ENCODE results near the gene NUSAP1. TPM values are rescaled to one million over a fixed set of nuclear protein-coding genes. Genes with fewer than 3 reads are reported as not detected.
A peak's percentile ranks its signal among the peaks of the same experiment; 100 is the strongest.

NUSAP1 gene
- total RNA-seq, 1 experiment from 2014 or later, result 158 TPM

DNA sequence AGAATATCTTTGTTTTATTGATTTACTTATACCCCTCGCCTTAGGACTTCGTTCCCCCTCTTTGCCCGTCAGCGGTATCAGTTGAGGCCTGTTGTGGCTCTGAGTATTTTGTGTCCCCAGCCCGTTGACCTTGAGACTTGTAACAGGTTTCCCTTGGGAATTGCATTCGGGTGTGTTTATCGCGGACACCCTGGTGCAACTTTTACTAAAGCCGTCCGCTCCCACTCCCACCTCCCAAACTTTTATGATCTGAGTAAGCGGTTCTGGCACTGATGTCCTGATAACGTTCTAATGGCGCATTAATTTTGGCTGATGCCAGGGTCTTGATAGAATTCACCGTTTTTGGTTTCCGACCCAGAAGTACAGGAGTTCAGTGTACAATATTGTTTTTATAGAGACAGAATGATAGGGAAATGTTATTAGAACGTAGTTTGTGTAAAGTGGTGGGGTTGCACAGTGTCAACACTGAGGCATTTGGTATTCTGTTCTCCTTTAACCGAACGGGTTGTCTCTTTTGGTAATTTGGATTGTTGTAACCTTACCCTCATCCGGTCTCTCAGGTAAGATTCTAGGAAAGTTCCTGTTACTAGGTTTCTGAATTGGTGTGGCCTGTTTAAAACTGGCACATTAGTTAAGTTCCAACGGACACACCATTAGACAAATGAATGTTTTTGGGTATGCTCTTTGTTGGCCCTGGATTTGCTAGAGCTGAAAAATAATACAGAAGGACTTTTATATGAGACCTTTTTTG, 48.1 kb upstream of the NUSAP1 start:
- Histone ChIP-seq H3K27ac (ENCODE audit: insufficient read length, low read depth, low read length) (peak overlapping the region; percentile 37), H4K5ac (ENCODE audit: insufficient read length, low read depth, low read length) (no peak overlapping the region), H3K56ac (ENCODE audit: insufficient read length, low read depth, low read length) (peak overlapping the region; percentile 86), H3K79me1 (ENCODE audit: insufficient read depth, low read depth, low read length, poor library complexity, severe bottlenecking) (peaks cover 7% of the 10 kb centered on the region), H3K4ac (ENCODE audit: low read depth, low read length) (peak overlapping the region; percentile 34; the same call in 1 of the 2 replicates), H3T11ph (ENCODE audit: low read length) (no peak overlapping the region), H2AFZ (ENCODE audit: low read length) (no peak overlapping the region), H3K79me2 (ENCODE audit: insufficient read depth, low read length) (peaks cover 8% of the 10 kb centered on the region; the same call in 1 of the 2 replicates), H3K4me2 (ENCODE audit: insufficient read depth, insufficient read length, low read length) (peak overlapping the region; percentile 88), H2BK15ac (ENCODE audit: low read depth, low read length) (no peak overlapping the region), H3K23me2 (ENCODE audit: insufficient read length, low read depth, low read length, poor library complexity, severe bottlenecking) (peaks cover 8% of the 10 kb centered on the region), H3K4me1 (ENCODE audit: insufficient read depth, low read length) (peaks cover 2% of the 10 kb centered on the region; the same call in 1 of the 2 replicates), H3K23ac (ENCODE audit: insufficient read length, low read depth, low read length) (no peak overlapping the region), H3K14ac (ENCODE audit: insufficient read depth, low read length) (peak overlapping the region; percentile 97), H3K9me3 (ENCODE audit: control insufficient read depth, low read depth, low read length) (no peaks in the 10 kb centered on the region), H4K8ac (replicated peaks; ENCODE audit: insufficient read length, low read depth, low read length) (no peak overlapping the region), H2BK20ac (ENCODE audit: low read depth, low read length, poor library complexity, severe bottlenecking) (no peak overlapping the region), H2BK12ac (ENCODE audit: insufficient read length, low read depth, low read length) (no peak overlapping the region), H3K27me3 (ENCODE audit: insufficient read depth, low read length) (no peaks in the 10 kb centered on the region), H2AK5ac (ENCODE audit: insufficient read length, low read length) (no peak overlapping the region), H2BK5ac (ENCODE audit: insufficient read length, low read length) (peak overlapping the region; percentile 82), H4K20me1 (ENCODE audit: control insufficient read depth, insufficient read depth, insufficient read length) (no peaks in the 10 kb centered on the region), H2BK120ac (ENCODE audit: low read depth, low read length, poor library complexity, severe bottlenecking) (peak overlapping the region; percentile 89), H3K18ac (ENCODE audit: insufficient read length, low read depth, low read length) (peak overlapping the region; percentile 96), H4K91ac (ENCODE audit: insufficient read length, low read depth, low read length) (peak overlapping the region; percentile 81), H3K9ac (ENCODE audit: extremely low read depth, insufficient read length, low read length) (peak overlapping the region; percentile 98)
- TF ChIP-seq, protein P1, sequence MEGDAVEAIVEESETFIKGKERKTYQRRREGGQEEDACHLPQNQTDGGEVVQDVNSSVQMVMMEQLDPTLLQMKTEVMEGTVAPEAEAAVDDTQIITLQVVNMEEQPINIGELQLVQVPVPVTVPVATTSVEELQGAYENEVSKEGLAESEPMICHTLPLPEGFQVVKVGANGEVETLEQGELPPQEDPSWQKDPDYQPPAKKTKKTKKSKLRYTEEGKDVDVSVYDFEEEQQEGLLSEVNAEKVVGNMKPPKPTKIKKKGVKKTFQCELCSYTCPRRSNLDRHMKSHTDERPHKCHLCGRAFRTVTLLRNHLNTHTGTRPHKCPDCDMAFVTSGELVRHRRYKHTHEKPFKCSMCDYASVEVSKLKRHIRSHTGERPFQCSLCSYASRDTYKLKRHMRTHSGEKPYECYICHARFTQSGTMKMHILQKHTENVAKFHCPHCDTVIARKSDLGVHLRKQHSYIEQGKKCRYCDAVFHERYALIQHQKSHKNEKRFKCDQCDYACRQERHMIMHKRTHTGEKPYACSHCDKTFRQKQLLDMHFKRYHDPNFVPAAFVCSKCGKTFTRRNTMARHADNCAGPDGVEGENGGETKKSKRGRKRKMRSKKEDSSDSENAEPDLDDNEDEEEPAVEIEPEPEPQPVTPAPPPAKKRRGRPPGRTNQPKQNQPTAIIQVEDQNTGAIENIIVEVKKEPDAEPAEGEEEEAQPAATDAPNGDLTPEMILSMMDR (conservative IDR thresholded peaks at IDR 0.05), result no peak
- H3K27ac Mint-ChIP-seq, result peak overlapping the region; percentile 98 to 100 (median 99)
- no peaks in the 10 kb centered on the region; a peak in 1 of 5 replicates for H3K9me3 Mint-ChIP-seq
- no peaks in the 10 kb centered on the region for H3K27me3 Mint-ChIP-seq (ENCODE audit: low read depth)
- peak overlapping the region; percentile 97 to 98 for H3K4me3 Mint-ChIP-seq
- WGBS (ENCODE audit: extremely low coverage, insufficient read length, low lambda C conversion rate), result no CpG with 5 or more reads among the region's 20 CpGs
- H3K4me1 Mint-ChIP-seq, result peaks cover 18 to 30% of the 10 kb centered on the region in 2 experiments
- peaks cover 41 to 53% (median 46%) of the 10 kb centered on the region in 3 experiments for H3K36me3 Mint-ChIP-seq (ENCODE audit: insufficient read depth in 1 of 3, low read depth in 3 of 3)
- DNase-seq, result no peak
